ENCODE measurements around the gene KCNA3. TPM values are rescaled to one million over a fixed set of nuclear protein-coding genes. Genes with fewer than 3 reads are reported as not detected.

KCNA3 gene
- total RNA-seq, 1 donor from 2014 or later = 0.04 TPM

DNA sequence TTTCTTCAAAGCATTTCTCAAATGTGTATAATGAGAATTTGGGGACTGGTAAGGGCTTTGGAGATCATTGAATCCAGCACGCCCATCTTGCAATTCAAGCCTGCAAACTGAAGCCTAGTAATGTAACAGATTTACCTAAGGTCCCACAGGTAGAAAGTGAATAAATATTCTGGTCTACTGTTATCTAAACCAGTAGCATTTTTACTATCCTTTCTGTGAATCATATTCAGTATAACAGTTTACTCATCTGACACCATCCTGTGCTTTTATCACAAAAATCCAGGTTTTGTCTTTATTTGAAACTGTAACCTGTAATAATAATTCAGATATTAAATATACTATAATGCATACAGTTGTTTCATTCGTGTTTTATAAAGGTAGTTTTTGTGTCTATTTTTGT, 17.4 kb downstream of the KCNA3 start:
- H3K4me3 ChIP-seq (ENCODE audit: low read depth, low read length) = no peak overlapping the region
- TF ChIP-seq, protein P1, sequence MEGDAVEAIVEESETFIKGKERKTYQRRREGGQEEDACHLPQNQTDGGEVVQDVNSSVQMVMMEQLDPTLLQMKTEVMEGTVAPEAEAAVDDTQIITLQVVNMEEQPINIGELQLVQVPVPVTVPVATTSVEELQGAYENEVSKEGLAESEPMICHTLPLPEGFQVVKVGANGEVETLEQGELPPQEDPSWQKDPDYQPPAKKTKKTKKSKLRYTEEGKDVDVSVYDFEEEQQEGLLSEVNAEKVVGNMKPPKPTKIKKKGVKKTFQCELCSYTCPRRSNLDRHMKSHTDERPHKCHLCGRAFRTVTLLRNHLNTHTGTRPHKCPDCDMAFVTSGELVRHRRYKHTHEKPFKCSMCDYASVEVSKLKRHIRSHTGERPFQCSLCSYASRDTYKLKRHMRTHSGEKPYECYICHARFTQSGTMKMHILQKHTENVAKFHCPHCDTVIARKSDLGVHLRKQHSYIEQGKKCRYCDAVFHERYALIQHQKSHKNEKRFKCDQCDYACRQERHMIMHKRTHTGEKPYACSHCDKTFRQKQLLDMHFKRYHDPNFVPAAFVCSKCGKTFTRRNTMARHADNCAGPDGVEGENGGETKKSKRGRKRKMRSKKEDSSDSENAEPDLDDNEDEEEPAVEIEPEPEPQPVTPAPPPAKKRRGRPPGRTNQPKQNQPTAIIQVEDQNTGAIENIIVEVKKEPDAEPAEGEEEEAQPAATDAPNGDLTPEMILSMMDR (IDR thresholded peaks at IDR 0.05; ENCODE audit: insufficient read depth, low read length, poor library complexity, severe bottlenecking) = no peak
- H3K36me3 ChIP-seq (ENCODE audit: control insufficient read depth, insufficient read depth, low read length) = no peaks in the 10 kb centered on the region
- no peak for DNase-seq (ENCODE audit: low read depth)
- H3K27me3 ChIP-seq (ENCODE audit: control insufficient read depth, insufficient read depth, low read length) = no peaks in the 10 kb centered on the region

DNA sequence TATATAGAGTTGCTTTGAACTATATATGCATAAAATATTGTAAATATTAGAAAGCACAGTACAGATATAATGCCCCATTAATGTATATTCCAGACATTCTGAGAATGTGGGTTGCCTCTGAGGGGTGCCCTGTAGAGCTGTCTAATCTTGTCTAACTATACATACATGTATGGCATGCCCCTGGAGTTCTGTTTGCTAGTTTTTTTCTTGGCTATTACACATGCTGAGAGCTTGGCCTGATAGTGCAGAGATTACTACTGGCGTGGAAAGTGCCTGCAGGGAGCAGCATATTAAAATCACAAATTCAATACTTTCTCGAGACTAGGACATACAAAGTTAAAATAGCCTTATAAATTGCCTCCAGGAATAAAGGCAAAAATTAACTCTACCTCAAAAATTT, 24.1 kb downstream of the KCNA3 start:
- no peak for DNase-seq (ENCODE audit: low read depth)

DNA sequence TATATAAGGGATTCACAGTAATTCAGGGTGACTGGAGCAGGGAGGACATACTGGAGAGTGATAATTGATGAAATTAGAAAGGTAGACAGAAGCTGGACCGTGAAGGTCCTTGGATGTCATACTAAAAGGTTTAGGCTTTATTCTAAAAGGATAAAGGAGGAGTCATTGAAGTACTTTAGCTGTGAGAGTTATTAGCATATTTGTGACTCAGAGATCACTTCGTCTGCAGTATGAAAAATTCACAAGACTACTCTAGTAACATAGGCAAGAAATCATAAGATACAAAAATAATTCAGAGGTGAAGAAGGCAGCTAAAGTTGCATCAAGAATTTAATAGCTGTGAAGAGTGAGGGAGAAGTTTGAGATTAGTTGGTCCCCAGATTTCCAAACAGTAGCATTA, 26.3 kb downstream of the KCNA3 start:
- TF ChIP-seq, protein P1 (IDR thresholded peaks at IDR 0.05; ENCODE audit: insufficient read depth, low read length, poor library complexity, severe bottlenecking) = no peak
- H3K36me3 ChIP-seq (ENCODE audit: control insufficient read depth, insufficient read depth, low read length) = no peaks in the 10 kb centered on the region
- no peak overlapping the region for H3K4me3 ChIP-seq (ENCODE audit: low read depth, low read length)
- DNase-seq (ENCODE audit: low read depth) = no peak
- H3K27me3 ChIP-seq (ENCODE audit: control insufficient read depth, insufficient read depth, low read length) = no peaks in the 10 kb centered on the region

More for the DNA sequence above, 24.1 kb downstream of the KCNA3 start:
- Histone ChIP-seq H3K36me3 (ENCODE audit: control insufficient read depth, insufficient read depth, low read length) (no peaks in the 10 kb centered on the region), H3K27me3 (ENCODE audit: control insufficient read depth, insufficient read depth, low read length) (no peaks in the 10 kb centered on the region), H3K4me3 (ENCODE audit: low read depth, low read length) (no peak overlapping the region)
- TF ChIP-seq, protein P1 (IDR thresholded peaks at IDR 0.05; ENCODE audit: insufficient read depth, low read length, poor library complexity, severe bottlenecking) = no peak

DNA sequence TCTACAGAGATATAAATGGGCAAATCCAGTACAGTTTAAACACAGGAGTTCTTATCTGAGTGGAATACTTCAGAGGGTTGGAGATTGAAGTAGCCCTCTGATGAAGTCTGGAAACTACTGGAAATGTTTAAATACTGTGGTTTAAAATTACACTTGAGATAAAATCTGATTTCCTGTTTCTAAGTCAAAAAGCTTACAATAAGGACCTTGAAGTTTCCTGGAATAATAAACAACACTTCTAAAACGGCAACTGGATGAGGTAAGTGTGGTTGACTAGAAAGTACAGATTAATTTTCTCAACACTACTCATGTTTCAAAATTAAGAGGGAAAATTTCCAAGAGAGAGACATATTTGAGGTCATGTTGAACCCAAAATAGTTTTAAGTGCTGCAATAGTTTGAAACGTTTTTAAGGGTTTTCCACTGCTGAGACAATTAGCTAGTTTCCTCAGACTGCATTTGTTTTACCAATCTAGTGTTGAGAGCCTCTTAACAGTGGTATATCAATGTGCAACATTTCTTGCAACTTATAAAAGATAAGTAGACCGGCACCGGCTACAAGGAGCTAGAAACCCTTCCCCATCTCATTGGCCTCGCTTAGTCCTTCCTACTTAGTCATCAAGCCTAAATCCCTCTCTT, 27.4 kb downstream of the KCNA3 start:
- TF ChIP-seq, protein P1 (IDR thresholded peaks at IDR 0.05; ENCODE audit: insufficient read depth, low read length, poor library complexity, severe bottlenecking) = no peak
- DNase-seq (ENCODE audit: low read depth) = no peak
- no peaks in the 10 kb centered on the region for H3K36me3 ChIP-seq (ENCODE audit: control insufficient read depth, insufficient read depth, low read length)

DNA sequence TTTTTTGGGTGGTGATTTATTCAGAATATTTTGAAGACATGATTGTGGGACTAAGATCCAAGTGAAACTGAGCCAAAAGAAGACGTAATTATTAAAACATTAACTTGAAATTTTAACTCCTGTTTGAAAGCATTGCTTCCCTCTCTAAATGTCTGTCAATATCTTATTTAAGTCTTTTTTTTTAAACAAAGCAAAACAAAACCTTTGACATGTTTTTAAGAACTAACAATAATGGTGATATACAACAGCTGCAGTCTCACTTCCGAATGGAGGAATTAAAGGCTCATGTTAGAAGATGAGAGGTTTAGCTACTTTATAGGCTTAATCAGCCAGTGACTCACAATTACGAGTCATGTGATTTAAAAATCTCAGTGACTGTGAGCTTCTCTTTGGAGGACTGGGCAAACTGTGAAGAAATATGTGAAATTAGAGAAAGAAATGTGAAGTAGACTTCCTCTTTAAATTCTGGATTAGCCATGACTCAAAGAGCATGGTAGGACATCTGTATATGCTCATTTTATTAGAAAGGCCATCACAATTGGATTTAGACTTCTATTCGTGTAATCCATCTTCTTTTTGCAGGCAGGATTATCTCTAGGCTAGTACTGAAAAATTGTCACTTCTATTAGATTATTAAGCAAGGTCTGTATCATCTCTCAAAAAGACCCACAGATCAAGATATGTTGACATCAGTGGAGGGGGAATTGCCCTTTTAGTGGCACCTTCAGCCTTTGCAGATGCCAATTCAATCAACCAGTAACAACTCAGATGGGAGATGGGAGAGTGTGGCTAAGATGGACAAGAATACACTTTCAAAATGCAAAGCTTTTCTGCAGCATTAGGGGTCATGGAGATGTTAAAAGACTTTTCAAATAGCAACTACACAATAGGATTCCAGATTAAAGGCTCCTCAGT, 28.7 kb downstream of the KCNA3 start:
- no peaks in the 10 kb centered on the region for H3K27me3 ChIP-seq (ENCODE audit: control insufficient read depth, insufficient read depth, low read length)
- no peak for DNase-seq (ENCODE audit: low read depth)
- TF ChIP-seq, protein P1 (IDR thresholded peaks at IDR 0.05; ENCODE audit: insufficient read depth, low read length, poor library complexity, severe bottlenecking) = no peak
- no peak overlapping the region for H3K4me3 ChIP-seq (ENCODE audit: low read depth, low read length)
- H3K36me3 ChIP-seq (ENCODE audit: control insufficient read depth, insufficient read depth, low read length) = no peaks in the 10 kb centered on the region

More for the DNA sequence above, 27.4 kb downstream of the KCNA3 start:
- H3K4me3 ChIP-seq (ENCODE audit: low read depth, low read length) = no peak overlapping the region
- no peaks in the 10 kb centered on the region for H3K27me3 ChIP-seq (ENCODE audit: control insufficient read depth, insufficient read depth, low read length)

Data from kidney epithelial cell (primary cell).